ENCODE results near the gene DAB2. TPM values are rescaled to one million over a fixed set of nuclear protein-coding genes. Genes with fewer than 3 reads are reported as not detected.

The DAB2 gene
- total and polyA plus RNA-seq, 4 donors = 29.6 to 112 (median 69.8) TPM

GRCh38 chr5:39328731-39329130, 96.0 kb downstream of the DAB2 start:
- DNase-seq = peak in 1 of 3 donors; percentile 22
- no peak overlapping the region for H3K9ac ChIP-seq (ENCODE audit: insufficient read depth in 1 of 2, low read length in 2 of 2)
- H3K36me3 ChIP-seq (ENCODE audit: control insufficient read depth in 4 of 4, insufficient read depth in 4 of 4, low read length in 4 of 4) = no peaks in the 10 kb centered on the region
- H3K27me3 ChIP-seq (ENCODE audit: control insufficient read depth in 3 of 3, insufficient read depth in 3 of 3, low read length in 2 of 3) = no peaks in the 10 kb centered on the region
- TF ChIP-seq CTCF (IDR thresholded peaks at IDR 0.05; ENCODE audit: control extremely low read depth, extremely low read depth) = no peak
- ATAC-seq (ENCODE audit: insufficient read depth, low FRiP score) = no peak
- H3K4me1 ChIP-seq (ENCODE audit: control insufficient read depth in 5 of 5, insufficient read depth in 5 of 5, low read length in 5 of 5) = peaks cover 0 to 4% (median 0%) of the 10 kb centered on the region in 5 donors
- H3K4me3 ChIP-seq = no peak overlapping the region
- H3K27ac ChIP-seq (ENCODE audit: low read depth in 1 of 2, low read length in 1 of 2) = no peak overlapping the region
- peaks cover 0 to 3% (median 0%) of the 10 kb centered on the region in 4 donors for H3K9me3 ChIP-seq (ENCODE audit: control insufficient read depth in 4 of 4, insufficient read depth in 3 of 4, low read length in 3 of 4)
- 82 to 96% methylated on average over 1 of the region's 1 CpG for WGBS, 2 donors

GRCh38 chr5:39323542-39323941, 101.2 kb downstream of the DAB2 start:
- no peak overlapping the region for H3K9ac ChIP-seq (ENCODE audit: insufficient read depth in 1 of 2, low read length in 2 of 2)
- WGBS, 2 donors = 86 to 89% methylated on average over 3 of the region's 3 CpGs

More at GRCh38 chr5:39323542-39323941, 101.2 kb downstream of the DAB2 start:
- Histone ChIP-seq H3K4me1 (ENCODE audit: control insufficient read depth in 5 of 5, insufficient read depth in 5 of 5, low read length in 5 of 5) (no peaks in the 10 kb centered on the region), H3K27ac (ENCODE audit: low read depth in 1 of 2, low read length in 1 of 2) (no peak overlapping the region), H3K27me3 (ENCODE audit: control insufficient read depth in 3 of 3, insufficient read depth in 3 of 3, low read length in 2 of 3) (no peaks in the 10 kb centered on the region), H3K9me3 (ENCODE audit: control insufficient read depth in 4 of 4, insufficient read depth in 3 of 4, low read length in 3 of 4) (peaks cover 0 to 2% (median 0%) of the 10 kb centered on the region in 4 donors), H3K4me3 (no peak overlapping the region), H3K36me3 (ENCODE audit: control insufficient read depth in 4 of 4, insufficient read depth in 4 of 4, low read length in 4 of 4) (no peaks in the 10 kb centered on the region)
- no peak for DNase-seq
- no peak for ATAC-seq (ENCODE audit: insufficient read depth, low FRiP score)
- no peak for TF ChIP-seq CTCF (IDR thresholded peaks at IDR 0.05; ENCODE audit: control extremely low read depth, extremely low read depth)

Other genes with a start within 250 kb of the DAB2 start
- 10 to 100 TPM; 31.2 to 33.9 TPM for gene FYB1, start 205.4 kb downstream of the DAB2 start, total RNA-seq
- gene FYB1, start 205.4 kb downstream of the DAB2 start, polyA plus RNA-seq = 10 to 100 TPM in 1 of 2 donors, 1 to 10 TPM in 1; 4.5 to 51.4 TPM
- gene C9, start 60.5 kb downstream of the DAB2 start, total RNA-seq = under 1 TPM in 1 of 2 donors, not detected in 1; 0.43 TPM
- under 1 TPM in 1 of 2 donors, not detected in 1; 0.14 TPM for gene C9, start 60.5 kb downstream of the DAB2 start, polyA plus RNA-seq

Measured in lung (tissue), 12 donors.